Keratinocyte (primary cell): ENCODE data around the gene CACNA1C. TPM values are rescaled to one million over a fixed set of nuclear protein-coding genes. Genes with fewer than 3 reads are reported as not detected.
A peak's percentile ranks its signal among the peaks of the same experiment; 100 is the strongest.

Experiments
- DNase-seq: peaks from one replicate; pipeline ENCODE4 v3.0.0-alpha.2; 2011; ENCODE audit warnings: low read depth, missing footprints, low spot score
- FAIRE-seq: peaks from 2 replicates; lab custom pipeline; 2011; peaks lifted over from hg19 to GRCh38; lab: Jason Lieb, UNC
- H2AFZ ChIP-seq: 2 replicates; pipeline ENCODE4 v1.6.0; 2012; ENCODE audit warnings: low read length, control low read depth, inconsistent platforms; ENCODE audit not compliant: control insufficient read depth
- H3K27ac ChIP-seq: 2 replicates; pipeline ENCODE4 v1.5.1; 2011; ENCODE audit warnings: low read length; ENCODE audit not compliant: control insufficient read depth, insufficient read depth
- H3K27me3 ChIP-seq: 3 replicates; pipeline ENCODE4 v1.6.0; 2011; ENCODE audit warnings: low read length; ENCODE audit not compliant: control insufficient read depth, insufficient read depth; ENCODE audit errors: extremely low read depth
- H3K36me3 ChIP-seq, 2 experiments: 2 replicates in 1 of 2; 3 replicates in 1 of 2; pipeline ENCODE4 v1.5.1; 2011; ENCODE audit warnings: low read length in 2 of 2, mild to moderate bottlenecking in 1 of 2; ENCODE audit not compliant: control insufficient read depth in 2 of 2, insufficient read depth in 2 of 2; ENCODE audit errors: extremely low read depth in 1 of 2
- H3K4me1 ChIP-seq: 3 replicates; pipeline ENCODE4 v1.5.1; 2011; ENCODE audit warnings: low read length; ENCODE audit not compliant: control insufficient read depth, insufficient read depth; ENCODE audit errors: extremely low read depth
- H3K4me2 ChIP-seq: 3 replicates; pipeline ENCODE4 v1.6.0; 2011; ENCODE audit warnings: low read depth, low read length; ENCODE audit not compliant: control insufficient read depth, insufficient read depth; ENCODE audit errors: extremely low read depth
- H3K4me3 ChIP-seq, 3 experiments: fragments of 200-600 bp in 1 of 3; sonication (generic) in 1 of 3; 2 replicates in 2 of 3; 3 replicates in 1 of 3; pipeline ENCODE4 v1.5.1; 2011 to 2016; ENCODE audit warnings: low read length in 3 of 3, mild to moderate bottlenecking in 3 of 3, control low read depth in 2 of 3, inconsistent platforms in 1 of 3, low read depth in 1 of 3, mixed read lengths in 1 of 3, mixed run types in 1 of 3, moderate library complexity in 1 of 3; ENCODE audit not compliant: control insufficient read depth in 2 of 3, insufficient read depth in 2 of 3; ENCODE audit errors: extremely low read depth in 1 of 3
- H3K79me2 ChIP-seq: 2 replicates; pipeline ENCODE4 v1.6.0; 2012; ENCODE audit warnings: low read length; ENCODE audit not compliant: control insufficient read depth, insufficient read depth
- H3K9ac ChIP-seq: 3 replicates; pipeline ENCODE4 v1.6.0; 2011; ENCODE audit warnings: low read length; ENCODE audit not compliant: control insufficient read depth, insufficient read depth; ENCODE audit errors: extremely low read depth
- H3K9me1 ChIP-seq: 3 replicates; pipeline ENCODE4 v1.6.0; 2011; ENCODE audit warnings: low read length; ENCODE audit not compliant: control insufficient read depth, insufficient read depth; ENCODE audit errors: extremely low read depth
- H3K9me3 ChIP-seq: 2 replicates; pipeline ENCODE4 v1.5.1; 2012; ENCODE audit warnings: low read depth, low read length; ENCODE audit not compliant: control insufficient read depth
- H4K20me1 ChIP-seq: 3 replicates; pipeline ENCODE4 v1.6.0; 2011; ENCODE audit warnings: low read length; ENCODE audit not compliant: control insufficient read depth, insufficient read depth; ENCODE audit errors: extremely low read depth
- EZH2 ChIP-seq: IDR thresholded peaks from one replicate; pipeline ENCODE4 v1.6.1; 2012; ENCODE audit warnings: inconsistent platforms, mild to moderate bottlenecking, low read length, moderate library complexity
- dilution Hi-C: fragments of 300-500 bp; cut with MboI; formaldehyde crosslinking; loops from one replicate; pipeline ENCODE4 v1.7.0; 2020; ENCODE audit warnings: low sequenced_read_pairs; ENCODE audit not compliant: extremely low pct_ligation_motif_present
- polyA plus RNA-seq, 5 experiments: library from polyadenylated mRNA; depleted of rRNA in 3 of 5; stranded (reverse) in 3 of 5; stranded (forward) in 1 of 5; unstranded in 1 of 5; fragments of >200 nt; gene quantifications; 1 replicate in 1 of 5; 2 replicates in 3 of 5; 3 replicates in 1 of 5; pipeline versions ENCODE4 v1.2.1 to v1.2.3, GENCODE V29; 2011 to 2012; ENCODE audit warnings: missing spikeins in 2 of 5, low read depth in 1 of 5, low replicate concordance in 1 of 5
- TF ChIP-seq, protein P1 (sequence below), 3 experiments: IDR thresholded peaks in 1 of 3; conservative IDR thresholded peaks in 1 of 3; optimal IDR thresholded peaks in 1 of 3; 2 replicates in 2 of 3; 3 replicates in 1 of 3; pipeline versions ENCODE3 to v1.5.1; 2011; ENCODE audit warnings: low read length in 3 of 3, mild to moderate bottlenecking in 3 of 3, moderate library complexity in 2 of 3, control low read depth in 1 of 3, inconsistent platforms in 1 of 3; ENCODE audit not compliant: insufficient read depth in 2 of 3; ENCODE audit errors: extremely low read depth in 1 of 3

Gene CACNA1C
- polyA plus RNA-seq, 1 donor (not counting 4 experiments of a cell fraction or from before 2014, with no cell fraction given): not detected

- Histone ChIP-seq H3K27me3 (peaks cover 9% of the 10 kb centered on the region), H3K4me2 (no peak overlapping the region), H3K9ac (no peak overlapping the region), H3K4me3 (no peak overlapping the region), H3K79me2 (no peaks in the 10 kb centered on the region), H4K20me1 (no peaks in the 10 kb centered on the region), H3K9me3 (peaks cover 1% of the 10 kb centered on the region), H3K36me3 (no peaks in the 10 kb centered on the region), H3K9me1 (no peaks in the 10 kb centered on the region), H2AFZ (no peak overlapping the region), H3K4me1 (no peaks in the 10 kb centered on the region), H3K27ac (no peak overlapping the region)
- DNase-seq (peak; percentile 9), FAIRE-seq (no peak)
- TF ChIP-seq EZH2: no peak
- TF ChIP-seq, protein P1, sequence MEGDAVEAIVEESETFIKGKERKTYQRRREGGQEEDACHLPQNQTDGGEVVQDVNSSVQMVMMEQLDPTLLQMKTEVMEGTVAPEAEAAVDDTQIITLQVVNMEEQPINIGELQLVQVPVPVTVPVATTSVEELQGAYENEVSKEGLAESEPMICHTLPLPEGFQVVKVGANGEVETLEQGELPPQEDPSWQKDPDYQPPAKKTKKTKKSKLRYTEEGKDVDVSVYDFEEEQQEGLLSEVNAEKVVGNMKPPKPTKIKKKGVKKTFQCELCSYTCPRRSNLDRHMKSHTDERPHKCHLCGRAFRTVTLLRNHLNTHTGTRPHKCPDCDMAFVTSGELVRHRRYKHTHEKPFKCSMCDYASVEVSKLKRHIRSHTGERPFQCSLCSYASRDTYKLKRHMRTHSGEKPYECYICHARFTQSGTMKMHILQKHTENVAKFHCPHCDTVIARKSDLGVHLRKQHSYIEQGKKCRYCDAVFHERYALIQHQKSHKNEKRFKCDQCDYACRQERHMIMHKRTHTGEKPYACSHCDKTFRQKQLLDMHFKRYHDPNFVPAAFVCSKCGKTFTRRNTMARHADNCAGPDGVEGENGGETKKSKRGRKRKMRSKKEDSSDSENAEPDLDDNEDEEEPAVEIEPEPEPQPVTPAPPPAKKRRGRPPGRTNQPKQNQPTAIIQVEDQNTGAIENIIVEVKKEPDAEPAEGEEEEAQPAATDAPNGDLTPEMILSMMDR (optimal IDR thresholded peaks at IDR 0.05 in 1 of 3, IDR thresholded peaks at IDR 0.05 in 1 of 3, conservative IDR thresholded peaks at IDR 0.05 in 1 of 3; ENCODE audit: extremely low read depth in 1 of 3, insufficient read depth in 2 of 3, low read length in 3 of 3): no peak
- dilution Hi-C loops: no loop called here
Observed at GRCh38 chr12:2613326-2614073, 560.7 kb downstream of the CACNA1C start.

GRCh38 chr12:2614341-2614740 lies 561.6 kb downstream of the CACNA1C start:
- no peak for FAIRE-seq

More at GRCh38 chr12:2614341-2614740, 561.6 kb downstream of the CACNA1C start:
- no peak for DNase-seq
- H4K20me1 ChIP-seq: no peaks in the 10 kb centered on the region
- dilution Hi-C loops: no loop called here
- H3K4me2 ChIP-seq: no peak overlapping the region
- H3K9me1 ChIP-seq: no peaks in the 10 kb centered on the region
- no peak overlapping the region for H3K27ac ChIP-seq
- H3K27me3 ChIP-seq: peaks cover 9% of the 10 kb centered on the region
- H2AFZ ChIP-seq: no peak overlapping the region
- peaks cover 1% of the 10 kb centered on the region for H3K9me3 ChIP-seq
- no peak overlapping the region for H3K4me3 ChIP-seq
- no peak overlapping the region for H3K9ac ChIP-seq
- no peaks in the 10 kb centered on the region for H3K79me2 ChIP-seq
- TF ChIP-seq, protein P1 (optimal IDR thresholded peaks at IDR 0.05 in 1 of 3, IDR thresholded peaks at IDR 0.05 in 1 of 3, conservative IDR thresholded peaks at IDR 0.05 in 1 of 3; ENCODE audit: extremely low read depth in 1 of 3, insufficient read depth in 2 of 3, low read length in 3 of 3): no peak
- TF ChIP-seq EZH2: no peak
- H3K4me1 ChIP-seq: no peaks in the 10 kb centered on the region
- H3K36me3 ChIP-seq: no peaks in the 10 kb centered on the region
